GM23338 (cell line): ENCODE results near the gene PQBP1. TPM values are rescaled to one million over a fixed set of nuclear protein-coding genes. Genes with fewer than 3 reads are reported as not detected.

ENCODE experiments used
- ATAC-seq: fragments of 200-7000 bp; cut with Tn5 transposase; 3 replicates; pipeline ENCODE4 v1.9.1; 2020
- DNase-seq: peaks from one replicate; pipeline ENCODE4 v3.0.0-alpha.2; 2015; ENCODE audit warnings: low spot score
- H2AFZ ChIP-seq: fragments of 200-600 bp; sonication (generic); 2 replicates; pipeline ENCODE4 v1.8.0; 2016; ENCODE audit warnings: antibody characterized with exemption, mild to moderate bottlenecking, moderate library complexity
- H3F3A ChIP-seq: fragments of 200-600 bp; sonication (generic); replicated peaks from 2 replicates; pipeline ENCODE4 v1.8.0; 2017; ENCODE audit warnings: antibody characterized with exemption, mixed run types, low read depth
- H3K27ac ChIP-seq: fragments of 200-600 bp; sonication (generic); 2 replicates; pipeline ENCODE4 v1.6.1; 2016; ENCODE audit warnings: low read depth
- H3K27me3 ChIP-seq: fragments of 200-600 bp; sonication (generic); 2 replicates; pipeline ENCODE4 v1.8.0; 2016; ENCODE audit warnings: mild to moderate bottlenecking, mixed run types, moderate library complexity; ENCODE audit not compliant: insufficient read depth
- H3K36me3 ChIP-seq: fragments of 200-600 bp; sonication (generic); 2 replicates; pipeline ENCODE4 v1.8.0; 2016; ENCODE audit warnings: mild to moderate bottlenecking; ENCODE audit not compliant: insufficient read depth
- H3K4me1 ChIP-seq: fragments of 200-600 bp; sonication (generic); 2 replicates; pipeline ENCODE4 v1.8.0; 2016; ENCODE audit warnings: mild to moderate bottlenecking, moderate library complexity; ENCODE audit not compliant: insufficient read depth
- H3K4me2 ChIP-seq: fragments of 200-600 bp; sonication (generic); 2 replicates; pipeline ENCODE4 v1.7.1; 2017; ENCODE audit warnings: mixed run types
- H3K4me3 ChIP-seq: fragments of 200-600 bp; sonication (generic); 2 replicates; pipeline ENCODE4 v1.6.1; 2016; ENCODE audit warnings: mixed run types
- H3K79me2 ChIP-seq: fragments of 200-600 bp; sonication (generic); replicated peaks from 2 replicates; pipeline ENCODE4 v1.8.0; 2017; ENCODE audit warnings: mild to moderate bottlenecking; ENCODE audit not compliant: insufficient read depth
- H3K9me2 ChIP-seq: fragments of 200-600 bp; sonication (generic); 2 replicates; pipeline ENCODE4 v1.8.0; 2017; ENCODE audit not compliant: insufficient read depth
- H4K20me1 ChIP-seq: fragments of 200-600 bp; sonication (generic); replicated peaks from 2 replicates; pipeline ENCODE4 v1.8.0; 2017; ENCODE audit warnings: mild to moderate bottlenecking; ENCODE audit not compliant: insufficient read depth
- H3K27ac Mint-ChIP-seq: 2 replicates; pipeline ENCODE4 v1.8.0; 2020; ENCODE audit warnings: inconsistent platforms, mild to moderate bottlenecking, moderate library complexity, mixed read lengths
- H3K27me3 Mint-ChIP-seq: 3 replicates; pipeline ENCODE4 v1.8.0; 2022; ENCODE audit warnings: low read depth, mild to moderate bottlenecking, moderate library complexity, mixed read lengths, inconsistent platforms; ENCODE audit not compliant: insufficient read depth, poor library complexity
- H3K36me3 Mint-ChIP-seq: 3 replicates; pipeline ENCODE4 v1.8.0; 2021; ENCODE audit warnings: low read depth, mild to moderate bottlenecking, inconsistent platforms, moderate library complexity, mixed read lengths
- H3K4me1 Mint-ChIP-seq: 3 replicates; pipeline ENCODE4 v1.8.0; 2020; ENCODE audit warnings: mild to moderate bottlenecking, inconsistent platforms, mixed read lengths
- H3K4me3 Mint-ChIP-seq: 3 replicates; pipeline ENCODE4 v1.8.0; 2021; ENCODE audit warnings: moderate library complexity, mild to moderate bottlenecking, inconsistent platforms, mixed read lengths
- H3K9me3 Mint-ChIP-seq: 3 replicates; pipeline ENCODE4 v1.8.0; 2020; ENCODE audit warnings: moderate library complexity, mild to moderate bottlenecking, inconsistent platforms, mixed read lengths
- CREB1 ChIP-seq: fragments of 250-450 bp; sonication (Bioruptor Pico); IDR thresholded peaks from 2 replicates; pipeline ENCODE4 v1.5.0; 2020; ENCODE audit warnings: low read depth, mild to moderate bottlenecking, moderate library complexity
- JUNB ChIP-seq: IDR thresholded peaks from one replicate; pipeline ENCODE4 v1.6.1; 2016; ENCODE audit warnings: antibody characterized with exemption; ENCODE audit not compliant: unreplicated experiment
- NANOG ChIP-seq: IDR thresholded peaks from 2 replicates; pipeline ENCODE4 v1.6.1; 2016; ENCODE audit warnings: antibody characterized with exemption, borderline replicate concordance
- POLR2AphosphoS5 ChIP-seq: IDR thresholded peaks from 2 replicates; pipeline ENCODE4 v1.6.1; 2016; ENCODE audit warnings: antibody characterized with exemption, low read depth
- STAT1 ChIP-seq: IDR thresholded peaks from one replicate; pipeline ENCODE4 v1.6.1; 2016; ENCODE audit warnings: antibody characterized with exemption; ENCODE audit not compliant: unreplicated experiment
- ZNF114 ChIP-seq: fragments of 250-450 bp; sonication (Bioruptor Pico); IDR thresholded peaks from 2 replicates; pipeline ENCODE4 v1.5.0; 2020; ENCODE audit warnings: mild to moderate bottlenecking, moderate library complexity
- ZNF331 ChIP-seq: fragments of 250-450 bp; sonication (Bioruptor Pico); IDR thresholded peaks from 2 replicates; pipeline ENCODE4 v1.5.0; 2020; ENCODE audit warnings: low read depth, mild to moderate bottlenecking, moderate library complexity
- polyA plus RNA-seq: library from polyadenylated mRNA; unstranded; fragments of >200 nt; fragmentation: Nextera tagmentation; extraction: Ambion mirVana; gene quantifications from 2 replicates; pipeline ENCODE4 v1.2.1, GENCODE V29; 2016
- total RNA-seq: library from RNA; depleted of rRNA; stranded (reverse); fragments of >200 nt; shearing (Covaris generic); gene quantifications from 2 replicates; pipeline ENCODE4 v1.2.3, GENCODE V29; 2014
- TF ChIP-seq, protein P1 (sequence below), 2 experiments: fragments of 200-600 bp in 1 of 2; sonication (generic) in 1 of 2; conservative IDR thresholded peaks; 2 replicates each; pipeline versions ENCODE4 v1.5.1 to v1.6.1; 2016 to 2017; ENCODE audit warnings: antibody characterized with exemption in 2 of 2, low read depth in 2 of 2, mild to moderate bottlenecking in 2 of 2, moderate library complexity in 1 of 2
- TF ChIP-seq, protein P2 (sequence below): IDR thresholded peaks from one replicate; pipeline ENCODE4 v1.6.1; 2018; ENCODE audit warnings: antibody characterized with exemption; ENCODE audit not compliant: unreplicated experiment
- TF ChIP-seq, protein P3 (sequence below): IDR thresholded peaks from 2 replicates; pipeline ENCODE4 v1.6.1; 2016; ENCODE audit warnings: antibody characterized with exemption

The PQBP1 gene
- total and polyA plus RNA-seq, 2 experiments from 2014 or later: 63.4 to 130 TPM

DNA sequence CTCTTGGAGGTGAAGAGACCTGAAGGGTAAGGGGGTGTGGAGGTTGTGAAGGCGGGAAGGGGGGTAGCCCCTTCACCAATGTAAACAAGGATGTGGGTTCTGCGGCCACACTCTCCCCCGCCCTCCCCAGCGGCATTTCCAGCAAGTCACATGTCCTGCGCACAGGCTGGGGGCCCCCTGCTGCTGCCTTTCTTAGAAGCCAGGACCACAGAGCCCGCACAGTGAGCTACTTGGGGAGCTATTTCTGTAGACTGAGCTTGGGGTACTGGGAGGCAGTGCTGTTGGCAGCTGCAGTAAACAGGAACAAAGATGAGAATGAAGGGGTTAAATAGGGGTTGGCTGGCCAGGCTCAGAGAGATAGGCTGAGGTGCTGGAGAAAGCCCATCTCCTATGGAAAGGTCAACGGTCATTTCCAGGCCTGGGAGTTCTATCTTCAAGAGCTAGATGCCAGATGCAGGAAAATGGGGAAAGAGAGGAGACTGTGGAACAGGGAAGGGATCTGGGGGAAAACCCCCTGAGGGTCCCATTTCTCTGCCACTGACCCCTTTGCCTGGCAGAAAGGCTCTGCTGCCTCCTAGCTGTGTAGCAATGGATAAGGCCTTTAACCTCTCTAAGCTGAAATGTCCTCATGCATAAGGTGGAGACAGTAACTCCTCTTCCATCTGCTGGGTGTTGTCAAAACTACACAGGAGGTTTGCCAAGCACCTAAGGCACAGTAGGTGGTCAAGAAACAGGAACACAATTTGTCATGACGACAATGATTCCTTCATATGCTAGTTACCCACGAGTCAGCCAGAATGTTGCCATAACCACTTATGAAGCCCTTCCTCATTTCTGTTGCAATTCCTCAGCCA is 39.6 kb downstream of the PQBP1 start:
- Histone ChIP-seq H3K4me3 (peak overlapping the region; percentile 38; the same call in 1 of the 2 replicates), H3K36me3 (no peaks in the 10 kb centered on the region), H3F3A (no peaks in the 10 kb centered on the region), H3K4me1 (peaks cover 4% of the 10 kb centered on the region; the same call in 1 of the 2 replicates), H3K79me2 (peaks cover 39% of the 10 kb centered on the region), H3K27ac (peak overlapping the region; percentile 86), H3K9me2 (no peaks in the 10 kb centered on the region), H2AFZ (no peak overlapping the region), H3K27me3 (no peaks in the 10 kb centered on the region), H3K4me2 (peak overlapping the region; percentile 63), H4K20me1 (no peaks in the 10 kb centered on the region)
- peaks cover 52% of the 10 kb centered on the region for H3K36me3 Mint-ChIP-seq
- peaks cover 13% of the 10 kb centered on the region for H3K27me3 Mint-ChIP-seq
- TF ChIP-seq CREB1 (CRISPR knock-in tag) (no peak), ZNF114 (no peak)
- TF ChIP-seq, protein P1, sequence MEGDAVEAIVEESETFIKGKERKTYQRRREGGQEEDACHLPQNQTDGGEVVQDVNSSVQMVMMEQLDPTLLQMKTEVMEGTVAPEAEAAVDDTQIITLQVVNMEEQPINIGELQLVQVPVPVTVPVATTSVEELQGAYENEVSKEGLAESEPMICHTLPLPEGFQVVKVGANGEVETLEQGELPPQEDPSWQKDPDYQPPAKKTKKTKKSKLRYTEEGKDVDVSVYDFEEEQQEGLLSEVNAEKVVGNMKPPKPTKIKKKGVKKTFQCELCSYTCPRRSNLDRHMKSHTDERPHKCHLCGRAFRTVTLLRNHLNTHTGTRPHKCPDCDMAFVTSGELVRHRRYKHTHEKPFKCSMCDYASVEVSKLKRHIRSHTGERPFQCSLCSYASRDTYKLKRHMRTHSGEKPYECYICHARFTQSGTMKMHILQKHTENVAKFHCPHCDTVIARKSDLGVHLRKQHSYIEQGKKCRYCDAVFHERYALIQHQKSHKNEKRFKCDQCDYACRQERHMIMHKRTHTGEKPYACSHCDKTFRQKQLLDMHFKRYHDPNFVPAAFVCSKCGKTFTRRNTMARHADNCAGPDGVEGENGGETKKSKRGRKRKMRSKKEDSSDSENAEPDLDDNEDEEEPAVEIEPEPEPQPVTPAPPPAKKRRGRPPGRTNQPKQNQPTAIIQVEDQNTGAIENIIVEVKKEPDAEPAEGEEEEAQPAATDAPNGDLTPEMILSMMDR (conservative IDR thresholded peaks at IDR 0.05; ENCODE audit: low read depth in 2 of 2): peak; percentile 58 to 80
- H3K4me3 Mint-ChIP-seq: peak overlapping the region; percentile 51
- H3K4me1 Mint-ChIP-seq: peaks cover 40% of the 10 kb centered on the region
- peak overlapping the region; percentile 84 for H3K27ac Mint-ChIP-seq
- DNase-seq (peak; percentile 56), ATAC-seq (peak; percentile 82)
- no peaks in the 10 kb centered on the region for H3K9me3 Mint-ChIP-seq

DNA sequence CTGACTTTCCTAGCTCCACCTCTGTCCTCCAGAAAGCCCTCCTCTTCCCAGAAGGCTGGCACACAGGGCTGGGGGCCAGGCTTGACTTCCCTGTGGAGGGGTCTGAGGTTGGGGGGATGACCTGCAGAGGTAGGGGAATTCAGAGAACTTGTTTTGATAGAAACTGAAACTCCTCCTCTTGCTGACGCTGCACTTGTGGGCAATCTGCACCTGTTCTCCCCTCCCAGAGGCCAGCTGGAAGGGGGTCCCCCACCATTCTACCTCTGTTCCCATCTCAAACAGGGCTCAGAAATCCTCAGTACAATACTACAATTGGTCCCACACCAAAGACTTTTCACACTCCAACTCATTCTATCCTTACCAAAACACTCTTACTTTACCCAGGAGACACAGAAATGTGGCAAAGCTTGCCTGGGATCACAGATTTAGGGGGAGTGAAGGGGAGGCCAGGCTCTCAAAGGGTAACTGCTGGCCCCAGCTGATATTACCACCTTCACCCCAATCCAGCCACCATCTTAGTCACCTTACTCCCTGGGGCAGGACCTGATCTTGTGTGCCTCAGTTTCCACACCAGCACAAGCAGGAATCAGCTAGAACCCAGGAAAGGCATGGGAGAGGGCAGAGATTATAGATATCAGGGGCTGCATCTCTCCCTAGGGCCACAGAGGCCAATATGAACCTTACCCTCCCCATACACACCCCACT is 41.1 kb downstream of the PQBP1 start:
- H3K9me3 Mint-ChIP-seq: no peaks in the 10 kb centered on the region; the same call in 2 of the 3 replicates
- ATAC-seq: no peak
- Histone ChIP-seq H3K27ac (0 out of 2 replicates have a peak overlapping the region, but pooled peaks have one; percentile 26), H3F3A (no peaks in the 10 kb centered on the region), H3K4me2 (no peak overlapping the region), H2AFZ (no peak overlapping the region), H3K4me3 (no peak overlapping the region), H3K4me1 (peaks cover 4% of the 10 kb centered on the region; the same call in 1 of the 2 replicates), H3K79me2 (peaks cover 50% of the 10 kb centered on the region), H3K36me3 (no peaks in the 10 kb centered on the region), H3K9me2 (no peaks in the 10 kb centered on the region), H3K27me3 (no peaks in the 10 kb centered on the region), H4K20me1 (no peaks in the 10 kb centered on the region; the same call in 1 of the 2 replicates)
- H3K27ac Mint-ChIP-seq: peak overlapping the region; percentile 91
- peaks cover 8% of the 10 kb centered on the region for H3K27me3 Mint-ChIP-seq
- no peak overlapping the region; the same call in 2 of the 3 replicates for H3K4me3 Mint-ChIP-seq
- TF ChIP-seq NANOG (no peak), ZNF331 (no peak), JUNB (no peak), STAT1 (no peak), POLR2AphosphoS5 (no peak), ZNF114 (no peak)
- TF ChIP-seq, protein P1 (conservative IDR thresholded peaks at IDR 0.05; ENCODE audit: low read depth in 2 of 2): no peak
- TF ChIP-seq, protein P2, sequence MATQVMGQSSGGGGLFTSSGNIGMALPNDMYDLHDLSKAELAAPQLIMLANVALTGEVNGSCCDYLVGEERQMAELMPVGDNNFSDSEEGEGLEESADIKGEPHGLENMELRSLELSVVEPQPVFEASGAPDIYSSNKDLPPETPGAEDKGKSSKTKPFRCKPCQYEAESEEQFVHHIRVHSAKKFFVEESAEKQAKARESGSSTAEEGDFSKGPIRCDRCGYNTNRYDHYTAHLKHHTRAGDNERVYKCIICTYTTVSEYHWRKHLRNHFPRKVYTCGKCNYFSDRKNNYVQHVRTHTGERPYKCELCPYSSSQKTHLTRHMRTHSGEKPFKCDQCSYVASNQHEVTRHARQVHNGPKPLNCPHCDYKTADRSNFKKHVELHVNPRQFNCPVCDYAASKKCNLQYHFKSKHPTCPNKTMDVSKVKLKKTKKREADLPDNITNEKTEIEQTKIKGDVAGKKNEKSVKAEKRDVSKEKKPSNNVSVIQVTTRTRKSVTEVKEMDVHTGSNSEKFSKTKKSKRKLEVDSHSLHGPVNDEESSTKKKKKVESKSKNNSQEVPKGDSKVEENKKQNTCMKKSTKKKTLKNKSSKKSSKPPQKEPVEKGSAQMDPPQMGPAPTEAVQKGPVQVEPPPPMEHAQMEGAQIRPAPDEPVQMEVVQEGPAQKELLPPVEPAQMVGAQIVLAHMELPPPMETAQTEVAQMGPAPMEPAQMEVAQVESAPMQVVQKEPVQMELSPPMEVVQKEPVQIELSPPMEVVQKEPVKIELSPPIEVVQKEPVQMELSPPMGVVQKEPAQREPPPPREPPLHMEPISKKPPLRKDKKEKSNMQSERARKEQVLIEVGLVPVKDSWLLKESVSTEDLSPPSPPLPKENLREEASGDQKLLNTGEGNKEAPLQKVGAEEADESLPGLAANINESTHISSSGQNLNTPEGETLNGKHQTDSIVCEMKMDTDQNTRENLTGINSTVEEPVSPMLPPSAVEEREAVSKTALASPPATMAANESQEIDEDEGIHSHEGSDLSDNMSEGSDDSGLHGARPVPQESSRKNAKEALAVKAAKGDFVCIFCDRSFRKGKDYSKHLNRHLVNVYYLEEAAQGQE: no peak
- TF ChIP-seq, protein P3, sequence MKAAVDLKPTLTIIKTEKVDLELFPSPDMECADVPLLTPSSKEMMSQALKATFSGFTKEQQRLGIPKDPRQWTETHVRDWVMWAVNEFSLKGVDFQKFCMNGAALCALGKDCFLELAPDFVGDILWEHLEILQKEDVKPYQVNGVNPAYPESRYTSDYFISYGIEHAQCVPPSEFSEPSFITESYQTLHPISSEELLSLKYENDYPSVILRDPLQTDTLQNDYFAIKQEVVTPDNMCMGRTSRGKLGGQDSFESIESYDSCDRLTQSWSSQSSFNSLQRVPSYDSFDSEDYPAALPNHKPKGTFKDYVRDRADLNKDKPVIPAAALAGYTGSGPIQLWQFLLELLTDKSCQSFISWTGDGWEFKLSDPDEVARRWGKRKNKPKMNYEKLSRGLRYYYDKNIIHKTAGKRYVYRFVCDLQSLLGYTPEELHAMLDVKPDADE: no peak
- H3K4me1 Mint-ChIP-seq: peaks cover 46% of the 10 kb centered on the region
- DNase-seq: no peak
- H3K36me3 Mint-ChIP-seq: peaks cover 55% of the 10 kb centered on the region
